SH-SY5Y (cell line): ENCODE measurements around the gene HBB.

Source experiments
- GATA2 ChIP-seq: IDR thresholded peaks from 2 replicates; pipeline ENCODE4 v1.6.1; 2011; ENCODE audit warnings: mild to moderate bottlenecking, low read depth, low read length
- GATA3 ChIP-seq: IDR thresholded peaks from 2 replicates; pipeline ENCODE4 v1.6.1; 2011; ENCODE audit warnings: low read depth, mild to moderate bottlenecking, low read length, moderate library complexity

Gene HBB

DNA sequence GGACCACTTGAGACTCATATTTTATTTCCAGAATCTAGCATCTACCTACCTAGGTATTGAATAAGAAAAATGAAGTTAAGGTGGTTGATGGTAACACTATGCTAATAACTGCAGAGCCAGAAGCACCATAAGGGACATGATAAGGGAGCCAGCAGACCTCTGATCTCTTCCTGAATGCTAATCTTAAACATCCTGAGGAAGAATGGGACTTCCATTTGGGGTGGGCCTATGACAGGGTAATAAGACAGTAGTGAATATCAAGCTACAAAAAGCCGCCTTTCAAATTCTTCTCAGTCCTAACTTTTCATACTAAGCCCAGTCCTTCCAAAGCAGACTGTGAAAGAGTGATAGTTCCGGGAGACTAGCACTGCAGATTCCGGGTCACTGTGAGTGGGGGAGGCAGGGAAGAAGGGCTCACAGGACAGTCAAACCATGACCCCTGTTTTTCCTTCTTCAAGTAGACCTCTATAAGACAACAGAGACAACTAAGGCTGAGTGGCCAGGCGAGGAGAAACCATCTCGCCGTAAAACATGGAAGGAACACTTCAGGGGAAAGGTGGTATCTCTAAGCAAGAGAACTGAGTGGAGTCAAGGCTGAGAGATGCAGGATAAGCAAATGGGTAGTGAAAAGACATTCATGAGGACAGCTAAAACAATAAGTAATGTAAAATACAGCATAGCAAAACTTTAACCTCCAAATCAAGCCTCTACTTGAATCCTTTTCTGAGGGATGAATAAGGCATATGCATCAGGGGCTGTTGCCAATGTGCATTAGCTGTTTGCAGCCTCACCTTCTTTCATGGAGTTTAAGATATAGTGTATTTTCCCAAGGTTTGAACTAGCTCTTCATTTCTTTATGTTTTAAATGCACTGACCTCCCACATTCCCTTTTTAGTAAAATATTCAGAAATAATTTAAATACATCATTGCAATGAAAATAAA, 2.1 kb downstream of the HBB start:
- no peak for TF ChIP-seq GATA3
- no peak for TF ChIP-seq GATA2

DNA sequence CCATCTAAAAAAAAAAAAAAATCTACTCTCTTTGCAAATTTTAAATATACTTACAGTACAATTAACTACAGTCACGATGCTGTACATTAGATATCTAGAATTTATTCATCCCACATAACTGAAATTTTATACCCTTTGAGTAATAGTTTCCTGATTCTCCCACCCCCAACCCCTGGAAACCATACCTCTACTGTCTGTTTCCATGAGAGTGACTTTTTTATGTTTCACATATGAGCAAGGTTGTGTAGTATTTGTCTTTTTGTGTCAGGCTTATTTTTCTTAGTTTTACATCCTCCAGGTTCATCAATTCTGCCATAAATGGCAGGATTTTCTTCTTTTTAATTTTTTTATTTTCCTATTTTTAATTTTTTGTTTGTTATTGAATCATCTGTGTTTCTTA, 3.2 kb downstream of the HBB start:
- TF ChIP-seq GATA3 (no peak), GATA2 (no peak)

DNA sequence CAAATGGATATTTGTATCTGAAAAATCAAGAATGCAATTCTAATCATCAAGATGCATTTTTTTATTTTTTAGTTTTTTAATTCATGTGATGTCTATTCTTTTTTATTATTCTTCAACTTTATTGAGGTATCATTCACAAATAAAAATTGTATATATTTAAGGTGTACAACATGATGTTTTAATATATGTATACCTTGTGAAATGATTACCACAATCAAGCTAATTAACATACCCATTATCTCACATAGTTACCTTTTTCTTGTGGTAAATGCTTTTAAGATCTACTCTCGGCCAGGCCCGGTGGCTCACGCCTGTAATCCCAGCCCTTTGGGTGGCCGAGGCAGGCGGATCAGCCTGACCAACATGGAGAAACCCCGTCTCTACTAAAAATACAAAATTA, 3.7 kb downstream of the HBB start:
- TF ChIP-seq GATA2, result no peak
- no peak for TF ChIP-seq GATA3

DNA sequence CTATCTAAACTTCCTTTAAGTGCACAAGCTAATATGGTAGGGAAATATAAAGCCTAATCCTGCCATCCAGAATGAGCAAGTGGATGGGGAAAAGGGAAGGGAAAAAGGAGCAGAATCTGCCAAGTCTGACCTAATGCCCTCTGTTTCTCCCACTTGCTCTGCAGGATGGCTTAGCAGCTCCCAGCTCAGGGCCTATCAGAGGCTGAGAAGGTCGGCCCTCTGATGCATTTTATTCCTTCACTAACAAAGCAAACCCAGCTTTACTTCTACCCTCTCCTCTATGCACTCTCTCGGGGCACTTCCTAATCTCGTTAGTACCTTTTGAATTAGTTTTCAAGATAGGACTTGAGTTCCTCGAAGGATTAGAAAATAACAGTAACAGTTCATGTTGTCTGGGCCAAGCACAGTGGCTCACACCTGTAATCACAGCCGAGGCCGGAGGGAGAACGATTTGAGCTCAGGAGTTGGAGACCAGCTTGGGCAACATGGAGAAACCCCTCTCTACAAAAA, 16.4 kb downstream of the HBB start:
- TF ChIP-seq GATA3 (no peak), GATA2 (no peak)

DNA sequence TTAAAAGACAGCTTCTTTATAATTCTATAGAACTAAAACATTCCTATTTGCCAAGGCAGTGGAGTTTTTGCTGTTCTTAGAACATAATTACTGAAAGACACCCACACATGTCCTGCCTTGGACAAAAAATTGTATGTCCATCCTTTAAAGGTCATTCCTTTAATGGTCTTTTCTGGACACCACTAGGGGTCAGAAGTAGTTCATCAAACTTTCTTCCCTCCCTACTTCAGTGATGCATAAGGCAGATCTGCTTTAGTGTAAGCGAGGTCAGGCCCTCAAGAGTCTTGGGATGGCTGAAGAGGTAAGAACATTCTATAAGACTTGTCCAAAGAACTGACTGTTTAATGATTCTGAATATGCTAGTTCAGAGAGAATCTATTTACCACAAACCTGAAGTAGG, 22.1 kb downstream of the HBB start:
- TF ChIP-seq GATA2 (no peak), GATA3 (no peak)

DNA sequence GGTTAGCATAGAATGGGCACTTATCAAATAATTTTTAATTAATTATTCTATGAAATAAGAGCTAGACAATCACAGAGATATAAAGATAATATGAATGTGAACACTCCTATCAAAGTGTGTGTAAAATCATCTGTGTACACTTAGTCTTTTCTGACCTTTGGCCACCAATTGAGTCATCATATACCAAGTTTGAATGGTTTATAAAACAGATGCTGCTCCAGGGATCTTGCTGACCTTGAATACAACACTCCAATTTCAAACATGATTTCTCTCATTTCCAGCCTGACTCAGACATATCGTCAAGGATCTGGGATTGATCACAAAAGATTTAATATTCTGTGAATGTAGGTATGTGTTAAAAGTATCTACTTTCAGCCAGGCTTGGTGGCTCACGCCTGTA, 23.5 kb downstream of the HBB start:
- TF ChIP-seq GATA3 (no peak), GATA2 (no peak)

DNA sequence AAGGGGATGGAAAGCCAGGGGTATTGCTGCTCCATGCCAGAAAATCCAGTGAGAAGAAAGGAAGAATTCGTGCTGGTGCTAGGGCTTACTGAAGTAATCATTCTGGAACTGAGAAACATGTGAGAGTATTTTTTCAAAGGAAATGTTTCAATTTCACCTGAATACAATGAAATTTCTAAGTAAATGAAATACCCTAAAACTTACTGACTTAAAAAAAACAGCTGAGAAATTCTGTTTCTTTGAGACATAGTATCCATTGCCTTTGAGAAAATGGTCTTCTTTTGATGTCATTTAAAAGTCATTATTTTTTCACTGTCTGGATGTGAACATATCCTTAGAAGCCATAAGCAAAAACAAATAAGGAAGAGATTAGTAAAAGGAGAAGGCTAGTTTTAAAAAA, 26.3 kb downstream of the HBB start, which contains the start of gene OR51V1:
Gene OR51V1 (minus strand): TSS at position 101 of the 400 bp plus-strand sequence. CDS start 0 bp downstream, at position 101.
- no peak for TF ChIP-seq GATA3
- TF ChIP-seq GATA2, result no peak

DNA sequence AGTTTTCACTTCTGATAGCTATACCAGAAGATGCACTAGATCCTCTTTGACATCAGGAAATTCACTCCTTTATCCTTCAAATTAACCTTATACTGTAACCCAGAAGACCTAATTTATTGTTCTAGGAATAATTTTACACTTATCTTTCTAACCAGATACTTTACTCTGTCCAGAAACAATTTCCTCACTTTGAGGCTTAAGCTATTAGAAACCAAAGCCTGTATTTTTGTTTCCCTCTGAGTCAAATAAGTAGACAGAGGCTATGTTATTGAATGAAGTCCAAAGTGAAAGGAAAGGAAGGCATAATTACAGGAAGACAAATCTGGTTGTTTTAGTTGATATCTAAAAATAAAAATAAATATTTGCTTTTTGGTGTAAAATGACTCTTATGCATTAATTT, 28.6 kb downstream of the HBB start:
- TF ChIP-seq GATA2, result no peak

DNA sequence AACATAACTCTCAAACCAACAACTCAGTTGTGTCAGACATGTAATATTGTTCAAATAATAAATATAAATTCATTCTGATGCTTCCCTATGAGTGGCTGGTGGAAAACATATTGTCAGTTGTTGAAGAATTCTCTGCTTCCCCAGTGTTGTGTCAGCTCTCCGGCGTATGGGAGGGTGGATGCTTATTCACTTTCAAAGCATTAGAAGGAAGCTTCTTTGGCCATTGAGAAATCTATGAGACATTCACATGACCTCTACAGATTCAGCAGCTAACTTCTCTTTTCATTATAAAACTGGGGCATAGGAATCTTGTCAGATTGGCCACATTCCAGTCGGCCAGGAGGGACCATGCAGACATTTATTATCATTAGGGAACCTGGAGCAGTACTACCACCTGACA, 29.3 kb downstream of the HBB start:
- no peak for TF ChIP-seq GATA3
- no peak for TF ChIP-seq GATA2

DNA sequence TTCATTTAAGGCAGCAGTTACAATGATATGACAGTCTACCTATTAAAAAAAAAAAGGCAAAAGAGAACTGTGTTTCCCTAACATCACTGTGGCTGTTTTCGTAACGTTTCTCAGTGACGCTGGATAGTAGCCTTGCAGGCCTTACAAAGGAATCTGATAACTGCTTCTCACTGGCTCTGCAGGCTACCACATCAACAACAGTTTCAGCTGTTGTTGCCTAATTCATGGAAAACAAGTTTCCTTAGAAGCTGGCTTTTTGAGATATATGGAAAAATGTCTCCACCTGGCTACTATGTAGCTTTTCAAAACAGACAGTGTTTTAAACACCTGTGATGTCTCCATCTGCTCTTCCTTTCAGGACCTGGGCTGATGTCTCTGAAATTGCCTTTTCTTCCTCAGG, 30.1 kb downstream of the HBB start:
- TF ChIP-seq GATA2, result no peak

DNA sequence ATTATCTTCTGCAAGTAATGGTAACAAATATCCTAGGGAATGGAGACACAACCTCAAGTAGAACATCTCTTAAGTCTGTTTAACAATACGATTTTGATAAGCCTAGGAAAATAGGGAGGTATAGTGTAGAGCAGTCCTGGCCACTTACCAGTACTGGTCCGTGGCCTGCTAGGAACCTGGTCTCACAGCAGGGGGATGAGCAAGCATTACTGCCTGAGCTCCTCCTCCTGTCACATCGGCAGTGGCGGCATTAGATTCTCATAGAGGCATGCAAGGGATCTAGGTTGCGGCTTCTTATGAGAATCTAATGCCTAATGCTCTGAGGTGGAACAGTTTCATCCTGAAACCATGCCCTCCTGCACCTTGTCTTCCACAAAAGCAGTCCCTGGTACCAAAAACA, 30.8 kb downstream of the HBB start:
- no peak for TF ChIP-seq GATA3

DNA sequence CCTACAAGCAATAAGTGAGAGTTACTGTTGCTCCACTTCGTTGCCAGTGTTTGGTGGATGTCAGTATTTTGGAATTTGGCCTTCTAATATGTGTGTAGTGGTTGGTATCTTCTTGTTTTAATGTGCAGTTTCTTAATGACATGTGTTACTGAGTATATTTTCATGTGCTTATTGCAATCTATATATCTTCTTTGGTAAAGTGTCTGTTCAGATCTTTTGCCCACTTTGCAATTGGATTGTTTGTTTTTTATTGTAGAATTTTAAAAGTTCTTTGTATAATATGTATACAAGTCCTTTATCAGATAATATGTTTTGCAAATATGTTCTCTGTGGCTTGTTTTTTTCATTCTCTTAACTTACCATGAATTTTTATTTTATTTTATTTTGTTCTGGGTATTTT, 34.1 kb downstream of the HBB start:
- TF ChIP-seq GATA3, result no peak
- no peak for TF ChIP-seq GATA2

DNA sequence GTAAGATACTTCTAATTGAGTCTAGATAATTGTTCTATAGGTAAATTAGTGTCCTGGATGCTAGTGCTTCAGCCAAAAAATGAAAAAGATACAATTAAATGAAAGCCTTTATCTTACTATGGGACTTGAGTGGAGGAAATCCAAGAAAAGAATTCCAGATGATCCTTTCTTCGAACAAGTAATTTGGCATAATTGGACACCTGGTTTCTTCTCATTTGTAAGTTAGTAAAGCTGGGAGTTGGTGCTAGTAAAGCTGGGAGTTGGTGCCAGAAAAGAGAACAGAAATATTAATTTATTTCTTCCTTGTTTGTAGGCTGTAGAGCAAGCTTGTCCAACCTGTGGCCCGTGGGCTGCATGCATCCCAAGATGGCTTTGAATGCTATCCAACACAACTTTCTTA, 38.7 kb downstream of the HBB start:
- no peak for TF ChIP-seq GATA2
- no peak for TF ChIP-seq GATA3

DNA sequence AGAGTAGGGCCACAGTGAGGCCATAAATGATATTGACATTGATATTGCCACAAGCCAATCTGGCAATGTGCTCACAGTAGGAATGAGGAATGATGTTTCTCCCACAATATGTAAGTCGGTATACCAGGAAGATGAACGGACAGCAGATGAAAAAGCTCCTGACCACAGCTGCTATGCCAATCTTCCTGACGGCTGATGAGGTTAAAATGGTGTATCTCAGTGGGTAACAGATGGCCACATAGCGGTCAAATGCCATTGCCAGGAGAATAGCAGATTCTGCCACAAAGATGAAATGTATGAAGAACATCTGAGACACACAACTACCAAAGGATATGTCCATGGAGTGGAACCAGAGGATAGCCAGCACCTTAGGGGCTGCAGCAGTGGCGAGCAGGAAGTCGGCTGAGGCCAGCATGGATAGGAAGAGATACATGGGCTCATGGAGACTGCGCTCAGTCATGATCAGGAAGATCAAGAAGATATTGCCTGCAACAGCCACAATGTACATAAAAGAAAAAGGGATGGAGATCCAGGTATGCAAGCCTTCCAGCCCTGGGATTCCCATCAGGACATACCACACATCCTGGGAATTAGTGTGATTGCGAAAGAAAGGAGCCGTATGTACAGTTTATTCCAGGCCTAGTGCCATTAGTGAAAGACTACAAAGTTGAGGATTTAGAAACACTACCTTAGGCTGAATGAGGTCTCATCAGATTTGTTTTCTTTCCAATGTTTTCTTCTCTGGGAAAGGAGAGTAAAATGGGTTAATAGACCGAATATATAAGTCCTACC, 48.6 kb downstream of the HBB start:
- TF ChIP-seq GATA2 (no peak), GATA3 (no peak)
